Activated T-cell treated with anti-CD3 and anti-CD28 coated beads, Interleukin-2, amount 50 U/mL, for 4 hours (primary cell): ENCODE data around the gene ACTN1. TPM values are rescaled to one million over a fixed set of nuclear protein-coding genes. Genes with fewer than 3 reads are reported as not detected.
A peak's percentile ranks its signal among the peaks of the same experiment; 100 is the strongest.
"Not testable (repeated sequence)": the region's sequence is repeated elsewhere in the genome, so short reads cannot be mapped to it uniquely, and the experiment has no call there.

Source experiments
- ATAC-seq, 2 donors: fragments of 200-7000 bp; cut with Tn5 transposase; one replicate each; pipeline ENCODE4 v1.10.0; 2021
- DNase-seq: peaks from one replicate; pipeline ENCODE4 v3.0.0-alpha.2; 2020
- H3K27me3 Mint-ChIP-seq: one replicate; pipeline ENCODE4 v1.8.0; 2021; ENCODE audit warnings: low read depth, mixed read lengths
- H3K36me3 Mint-ChIP-seq: one replicate; pipeline ENCODE4 v1.8.0; 2022; ENCODE audit warnings: mixed read lengths; ENCODE audit not compliant: insufficient read depth
- H3K4me1 Mint-ChIP-seq: one replicate; pipeline ENCODE4 v1.8.0; 2021; ENCODE audit warnings: low read depth, mixed read lengths
- H3K4me3 Mint-ChIP-seq: one replicate; pipeline ENCODE4 v1.8.0; 2021; ENCODE audit warnings: mild to moderate bottlenecking, moderate library complexity, mixed read lengths
- H3K9me3 Mint-ChIP-seq: one replicate; pipeline ENCODE4 v1.8.0; 2021; ENCODE audit warnings: mixed read lengths
- total RNA-seq, 3 donors: library from RNA; stranded (reverse); gene quantifications; one replicate each; pipeline ENCODE4 v1.2.1, GENCODE V29; 2021

Gene ACTN1
- total RNA-seq, 3 donors from 2014 or later, result 47.0 to 77.1 (median 56.2) TPM

- Mint-ChIP-seq H3K4me1 (peaks cover 37% of the 10 kb centered on the region), H3K9me3 (peaks cover 7% of the 10 kb centered on the region), H3K4me3 (peak overlapping the region; percentile 86), H3K27me3 (peaks cover 2% of the 10 kb centered on the region), H3K36me3 (peaks cover 14% of the 10 kb centered on the region)
- DNase-seq (peak; percentile 33), ATAC-seq (peak; percentile 29 to 46)
Measured at GRCh38 chr14:68978172-68978911, 760 bp downstream of the ACTN1 start.

- H3K27me3 Mint-ChIP-seq, result peaks cover 2% of the 10 kb centered on the region
- peaks cover 39% of the 10 kb centered on the region for H3K4me1 Mint-ChIP-seq
- peaks cover 19% of the 10 kb centered on the region for H3K36me3 Mint-ChIP-seq
- H3K9me3 Mint-ChIP-seq, result peaks cover 10% of the 10 kb centered on the region
- peak overlapping the region; percentile 85 for H3K4me3 Mint-ChIP-seq
- peak in 1 of 2 donors; percentile 4 for ATAC-seq
- no peak for DNase-seq
Measured at GRCh38 chr14:68977718-68978171, 1.4 kb downstream of the ACTN1 start.

GRCh38 chr14:68977180-68977717 lies 1.9 kb downstream of the ACTN1 start:
- H3K4me1 Mint-ChIP-seq, result peaks cover 43% of the 10 kb centered on the region

GRCh38 chr14:68976160-68977067 lies 2.7 kb downstream of the ACTN1 start:
- peaks cover 2% of the 10 kb centered on the region for H3K27me3 Mint-ChIP-seq
- no peak for ATAC-seq

More at GRCh38 chr14:68977180-68977717, 1.9 kb downstream of the ACTN1 start:
- Mint-ChIP-seq H3K4me3 (peak overlapping the region; percentile 85), H3K9me3 (peaks cover 10% of the 10 kb centered on the region), H3K36me3 (peaks cover 23% of the 10 kb centered on the region), H3K27me3 (peaks cover 2% of the 10 kb centered on the region)
- DNase-seq, result no peak
- peak; percentile 3 to 14 for ATAC-seq

GRCh38 chr14:68975667-68976066 lies 3.4 kb downstream of the ACTN1 start:
- Mint-ChIP-seq H3K9me3 (peaks cover 10% of the 10 kb centered on the region), H3K27me3 (peaks cover 2% of the 10 kb centered on the region), H3K36me3 (peaks cover 28% of the 10 kb centered on the region), H3K4me1 (peaks cover 58% of the 10 kb centered on the region), H3K4me3 (no peak overlapping the region)
- DNase-seq (no peak), ATAC-seq (no peak)

More at GRCh38 chr14:68976160-68977067, 2.7 kb downstream of the ACTN1 start:
- peaks cover 10% of the 10 kb centered on the region for H3K9me3 Mint-ChIP-seq
- H3K36me3 Mint-ChIP-seq, result peaks cover 26% of the 10 kb centered on the region
- H3K4me1 Mint-ChIP-seq, result peaks cover 51% of the 10 kb centered on the region
- DNase-seq, result no peak
- peak overlapping the region; percentile 85 for H3K4me3 Mint-ChIP-seq

GRCh38 chr14:68974759-68975347 lies 4.2 kb downstream of the ACTN1 start:
- Mint-ChIP-seq H3K4me1 (peaks cover 61% of the 10 kb centered on the region), H3K36me3 (peaks cover 28% of the 10 kb centered on the region), H3K9me3 (peaks cover 10% of the 10 kb centered on the region)

GRCh38 chr14:68973639-68974038 lies 5.5 kb downstream of the ACTN1 start:
- H3K36me3 Mint-ChIP-seq, result peaks cover 28% of the 10 kb centered on the region
- no peak overlapping the region for H3K4me3 Mint-ChIP-seq
- ATAC-seq (no peak), DNase-seq (no peak)
- peaks cover 10% of the 10 kb centered on the region for H3K9me3 Mint-ChIP-seq
- peaks cover 73% of the 10 kb centered on the region for H3K4me1 Mint-ChIP-seq
- H3K27me3 Mint-ChIP-seq, result no peaks in the 10 kb centered on the region

More at GRCh38 chr14:68974759-68975347, 4.2 kb downstream of the ACTN1 start:
- Mint-ChIP-seq H3K27me3 (no peaks in the 10 kb centered on the region), H3K4me3 (no peak overlapping the region)
- no peak for ATAC-seq
- no peak for DNase-seq

- not testable (repeated sequence) for DNase-seq, H3K4me3 Mint-ChIP-seq, H3K27me3 Mint-ChIP-seq, ATAC-seq, H3K9me3 Mint-ChIP-seq
- H3K4me1 Mint-ChIP-seq, result peaks cover 77% of the 10 kb centered on the region
- H3K36me3 Mint-ChIP-seq, result peaks cover 28% of the 10 kb centered on the region
Measured at GRCh38 chr14:68973219-68973565, 5.9 kb downstream of the ACTN1 start.

GRCh38 chr14:68972507-68973218 lies 6.4 kb downstream of the ACTN1 start:
- no peaks in the 10 kb centered on the region for H3K27me3 Mint-ChIP-seq
- H3K36me3 Mint-ChIP-seq, result peaks cover 28% of the 10 kb centered on the region
- DNase-seq, result no peak
- H3K4me1 Mint-ChIP-seq, result peaks cover 83% of the 10 kb centered on the region
- peaks cover 10% of the 10 kb centered on the region for H3K9me3 Mint-ChIP-seq
- ATAC-seq, result no peak
- no peak overlapping the region for H3K4me3 Mint-ChIP-seq

GRCh38 chr14:68971411-68972035 lies 7.6 kb downstream of the ACTN1 start:
- H3K4me1 Mint-ChIP-seq, result peaks cover 80% of the 10 kb centered on the region
- peaks cover 28% of the 10 kb centered on the region for H3K36me3 Mint-ChIP-seq
- no peak for ATAC-seq
- peaks cover 10% of the 10 kb centered on the region for H3K9me3 Mint-ChIP-seq
- no peak for DNase-seq
- no peaks in the 10 kb centered on the region for H3K27me3 Mint-ChIP-seq
- H3K4me3 Mint-ChIP-seq, result no peak overlapping the region

- no peak for ATAC-seq
- peaks cover 10% of the 10 kb centered on the region for H3K9me3 Mint-ChIP-seq
- no peaks in the 10 kb centered on the region for H3K27me3 Mint-ChIP-seq
- H3K4me1 Mint-ChIP-seq, result peaks cover 78% of the 10 kb centered on the region
- no peak overlapping the region for H3K4me3 Mint-ChIP-seq
- DNase-seq, result no peak
- H3K36me3 Mint-ChIP-seq, result peaks cover 28% of the 10 kb centered on the region
Measured at GRCh38 chr14:68970736-68971135, 8.4 kb downstream of the ACTN1 start.

GRCh38 chr14:68970038-68970612 lies 9.0 kb downstream of the ACTN1 start:
- Mint-ChIP-seq H3K36me3 (peaks cover 28% of the 10 kb centered on the region), H3K4me1 (peaks cover 78% of the 10 kb centered on the region), H3K27me3 (no peaks in the 10 kb centered on the region), H3K9me3 (peaks cover 10% of the 10 kb centered on the region), H3K4me3 (peak overlapping the region; percentile 25)
- ATAC-seq, result peak; percentile 15 to 24
- DNase-seq, result no peak
